Globus pallidus (tissue), 1 donor: ENCODE results near the gene AURKA.
"Not testable (repeated sequence)": the region's sequence is repeated elsewhere in the genome, so short reads cannot be mapped to it uniquely, and the experiment has no call there.

ENCODE experiments used
- DNase-seq: peaks from one replicate; pipeline ENCODE4 v3.0.0-alpha.2; 2015; ENCODE audit warnings: low spot score

Gene AURKA

DNA sequence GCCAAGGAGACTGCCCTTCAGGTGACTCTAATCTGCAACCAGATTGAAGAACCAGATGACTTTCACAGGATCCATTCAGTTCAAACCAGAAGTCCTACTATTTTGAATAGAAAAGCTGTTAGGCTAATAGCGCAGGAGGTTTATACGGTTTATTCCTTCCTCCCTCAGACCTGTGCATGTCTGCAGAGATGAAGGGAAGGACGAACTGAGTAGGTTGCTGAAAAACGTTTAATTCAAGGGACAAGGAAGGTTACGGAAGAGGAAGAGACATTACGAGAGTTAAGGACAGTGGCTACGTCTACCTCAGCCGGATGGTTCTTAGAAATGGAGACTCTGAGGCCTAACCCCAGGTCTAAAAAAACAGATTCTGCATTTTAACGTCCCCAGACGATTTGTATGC lies 978 bp downstream of the AURKA start:
- no peak for DNase-seq

DNA sequence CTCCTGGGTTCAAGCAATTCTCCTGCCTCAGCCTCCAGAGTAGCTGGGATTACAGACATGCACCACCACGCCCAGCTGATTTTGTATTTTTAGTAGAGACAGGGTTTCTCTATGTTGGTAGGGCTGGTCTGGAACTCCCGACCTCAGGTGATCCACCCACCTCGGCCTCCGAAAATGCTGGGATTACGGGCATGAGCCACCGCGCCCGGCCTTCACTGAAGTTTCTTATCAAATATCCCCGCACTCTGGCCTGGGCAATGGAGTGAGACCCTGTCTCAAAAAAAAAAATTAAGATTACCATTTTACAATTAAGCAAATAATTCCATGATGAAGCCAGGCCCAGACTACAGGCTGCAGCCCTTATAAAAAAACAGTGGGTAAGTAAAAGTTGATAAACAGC lies 1.6 kb downstream of the AURKA start:
- not testable (repeated sequence) for DNase-seq

DNA sequence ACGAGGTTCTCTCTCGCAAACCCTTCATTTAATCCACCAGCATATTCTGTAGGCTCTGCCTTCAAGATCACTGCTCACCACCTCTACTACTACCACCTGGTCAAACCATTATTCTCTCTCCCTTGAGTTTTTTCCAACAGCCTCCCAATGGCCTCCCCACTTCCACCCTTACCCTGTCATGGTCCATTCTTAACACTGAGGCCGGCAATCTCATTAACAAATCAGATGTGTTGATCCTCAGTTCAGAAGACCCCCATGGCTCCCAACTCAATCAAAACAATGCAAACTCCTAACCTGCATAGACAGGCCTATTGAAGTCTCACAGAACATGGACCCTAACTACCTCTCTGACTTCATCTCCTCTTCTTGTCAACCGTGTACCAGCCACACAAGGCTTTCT lies 2.2 kb downstream of the AURKA start:
- no peak for DNase-seq

DNA sequence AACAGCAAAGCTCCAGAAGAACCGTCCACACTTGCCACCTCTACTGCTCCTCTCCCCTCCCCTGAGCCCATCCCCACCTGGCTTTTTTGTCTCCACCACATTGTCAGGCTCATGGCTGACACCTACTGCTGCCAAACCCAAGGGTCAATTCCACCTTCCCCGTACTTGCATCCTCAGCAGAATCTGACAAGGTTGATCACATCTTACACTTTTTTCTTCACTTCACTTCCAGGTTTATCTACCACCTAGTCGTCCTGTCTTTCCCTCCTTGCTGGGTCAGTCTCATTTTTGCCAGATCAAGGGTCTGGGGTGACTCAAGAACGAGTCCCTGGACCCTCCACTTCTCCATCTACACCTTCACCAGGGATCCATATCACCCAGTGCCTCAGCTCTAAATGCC lies 3.1 kb downstream of the AURKA start:
- DNase-seq = no peak

DNA sequence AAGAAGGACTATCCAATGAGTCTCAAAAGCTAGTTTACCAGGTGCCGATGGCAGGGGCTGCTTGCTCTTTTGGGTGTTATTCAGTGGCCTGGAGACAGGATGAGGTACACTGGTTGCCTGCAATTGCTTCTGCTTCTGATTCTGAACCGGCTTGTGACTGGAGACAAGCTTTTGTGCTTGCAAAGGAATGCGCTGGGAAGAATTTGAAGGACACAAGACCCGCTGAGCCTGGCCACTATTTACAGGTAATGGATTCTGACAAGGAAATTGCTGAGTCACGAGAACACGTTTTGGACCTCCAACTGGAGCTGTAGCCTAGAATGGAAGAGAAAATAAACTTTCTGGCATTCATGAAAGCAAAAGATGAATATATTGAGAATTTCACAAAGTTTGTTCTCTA lies 5.8 kb downstream of the AURKA start:
- no peak for DNase-seq

DNA sequence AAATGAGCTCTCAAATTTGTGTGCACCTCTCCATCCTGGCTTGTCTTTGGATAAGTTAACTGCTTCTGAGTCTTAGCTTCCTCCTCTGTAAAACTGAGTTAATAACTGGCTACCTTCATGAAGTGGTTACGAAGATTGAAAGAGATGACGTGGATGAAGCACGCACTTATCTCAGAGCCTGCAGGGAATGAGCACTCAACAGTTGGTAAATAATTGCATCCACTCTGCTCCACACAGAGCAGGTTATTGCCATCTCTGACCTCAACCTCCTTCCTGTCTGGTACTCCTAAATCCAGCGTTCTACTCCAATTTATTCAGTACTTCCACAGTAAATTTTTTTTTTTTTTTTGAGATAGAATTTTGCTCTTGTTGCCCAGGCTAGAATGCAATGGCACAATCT lies 6.9 kb downstream of the AURKA start:
- no peak for DNase-seq

DNA sequence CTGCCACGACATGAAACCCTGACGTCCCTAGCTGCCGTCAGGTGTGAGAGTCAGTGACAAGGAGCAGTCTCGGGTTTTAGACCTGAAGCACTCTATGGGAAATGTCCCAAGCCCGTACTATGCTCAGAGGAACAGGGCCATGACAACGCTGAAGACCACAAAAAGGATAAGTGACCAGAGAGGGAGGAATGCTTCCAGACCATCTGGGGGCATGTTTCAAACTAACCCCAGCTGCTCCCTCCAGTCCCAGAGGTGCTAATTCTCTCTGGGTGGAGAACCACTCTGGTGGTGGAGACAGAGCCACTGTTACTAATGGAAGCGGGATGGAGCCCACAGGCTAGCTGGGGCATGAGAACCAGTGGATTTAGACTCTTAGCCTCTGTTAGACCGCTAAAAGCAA lies 8.7 kb downstream of the AURKA start:
- no peak for DNase-seq

DNA sequence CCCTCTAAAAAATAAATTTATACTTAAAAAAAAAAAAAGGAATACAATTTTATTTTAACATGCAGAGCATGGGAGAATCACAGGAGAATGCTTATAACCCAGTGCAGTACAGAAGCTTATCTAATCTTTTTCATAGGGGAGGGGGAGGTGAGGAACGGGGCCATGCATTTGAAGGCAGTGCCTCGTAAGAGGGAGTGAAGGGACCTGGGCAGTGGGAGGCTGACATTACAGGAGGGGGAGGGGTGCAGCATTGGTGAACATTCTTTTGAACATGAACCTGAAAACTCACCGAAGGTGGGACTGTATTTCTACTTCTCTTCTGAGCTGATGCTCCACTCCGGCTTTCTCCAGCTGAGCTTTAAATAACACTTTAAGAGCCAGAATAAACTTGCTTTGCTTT lies 9.3 kb downstream of the AURKA start:
- no peak for DNase-seq

DNA sequence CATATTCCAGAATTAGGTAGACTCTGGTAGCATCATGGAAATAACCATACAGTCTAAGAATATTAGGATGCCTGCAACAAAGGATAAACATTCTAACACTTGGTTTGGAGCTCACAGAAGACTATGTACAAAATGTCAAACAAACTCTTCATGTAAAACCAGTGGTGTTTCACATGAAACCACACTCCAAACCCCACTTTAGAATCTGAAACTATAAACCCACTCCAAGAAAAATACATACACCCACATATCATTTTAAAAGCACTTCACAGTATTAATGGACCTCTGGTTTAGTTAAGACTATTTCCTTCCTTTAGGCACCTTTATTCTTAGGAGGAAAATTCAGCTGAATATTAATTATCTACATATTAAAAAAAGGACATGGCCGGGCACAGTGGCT lies 10.5 kb downstream of the AURKA start:
- no peak for DNase-seq

DNA sequence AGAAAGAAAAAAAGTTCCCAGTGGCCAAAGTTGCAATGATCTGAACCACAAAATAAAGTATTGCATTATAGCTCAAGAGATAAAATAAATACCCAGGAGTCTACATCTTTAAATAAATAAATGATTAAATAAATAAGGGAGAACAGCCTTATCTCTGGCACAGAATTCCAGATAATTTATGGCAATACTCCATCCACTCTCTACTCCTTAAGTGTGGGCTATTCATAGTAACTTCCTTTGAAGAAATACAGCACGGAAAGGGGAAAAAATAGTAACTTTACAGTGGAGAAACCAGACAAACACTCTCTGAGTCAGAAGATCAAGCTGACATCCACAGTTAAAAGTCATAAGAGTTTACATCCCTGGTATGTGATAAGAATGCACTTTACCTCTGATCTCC lies 11.6 kb downstream of the AURKA start:
- no peak for DNase-seq

DNA sequence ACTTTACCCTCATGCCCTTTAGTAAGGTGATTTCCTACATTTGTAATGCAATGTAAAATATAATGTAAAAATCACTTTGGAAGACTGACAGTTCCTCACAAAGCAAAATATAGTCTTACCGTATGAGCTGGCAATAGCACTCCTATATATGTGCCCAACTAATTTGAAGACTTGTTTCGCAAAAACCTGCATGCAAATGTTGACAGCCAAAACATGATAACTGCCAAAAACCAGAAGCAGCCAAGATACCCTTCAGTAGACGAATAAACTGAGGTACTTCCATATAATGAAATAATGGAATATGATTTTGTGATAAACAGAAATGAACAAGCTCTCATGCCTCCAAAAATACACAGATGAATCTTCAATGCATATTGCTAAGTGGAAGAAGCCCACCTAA lies 13.6 kb downstream of the AURKA start:
- DNase-seq = no peak

DNA sequence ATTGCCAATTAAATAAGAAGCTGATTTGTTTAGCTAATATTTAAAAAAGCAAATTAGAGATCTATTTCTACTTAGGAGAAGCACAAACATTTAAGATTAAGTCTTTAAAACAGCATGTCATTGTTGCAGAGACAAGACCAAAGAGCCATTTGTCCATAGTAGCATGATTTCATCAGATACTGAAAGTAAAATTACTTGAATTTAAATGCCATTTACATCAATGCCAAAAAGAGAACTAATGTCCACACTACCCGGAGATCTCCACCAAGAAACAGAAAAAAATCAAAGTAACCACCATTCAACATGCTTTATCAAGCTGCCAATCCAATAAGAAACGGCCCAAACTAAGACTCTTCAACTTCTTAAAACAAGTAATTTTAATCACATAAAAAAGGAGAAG lies 15.7 kb downstream of the AURKA start:
- no peak for DNase-seq

DNA sequence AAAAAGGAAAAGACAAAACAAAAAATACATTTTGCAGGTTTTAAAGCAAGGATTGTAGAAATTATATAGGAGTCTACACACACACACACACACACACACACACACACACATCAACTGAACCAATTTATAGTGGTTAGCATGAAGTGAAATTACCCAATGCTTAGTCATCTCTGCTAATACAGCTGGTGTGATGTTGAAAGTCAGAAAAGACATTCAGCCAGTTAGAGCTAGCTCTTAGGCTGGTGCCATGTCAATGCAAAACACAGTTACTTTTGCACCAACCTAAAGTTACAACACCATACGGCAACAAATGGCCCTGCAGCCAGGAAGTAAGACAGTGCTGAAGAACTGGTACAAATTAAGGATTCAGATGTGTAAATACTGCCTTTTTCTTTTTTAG lies 18.1 kb downstream of the AURKA start:
- DNase-seq = no peak

DNA sequence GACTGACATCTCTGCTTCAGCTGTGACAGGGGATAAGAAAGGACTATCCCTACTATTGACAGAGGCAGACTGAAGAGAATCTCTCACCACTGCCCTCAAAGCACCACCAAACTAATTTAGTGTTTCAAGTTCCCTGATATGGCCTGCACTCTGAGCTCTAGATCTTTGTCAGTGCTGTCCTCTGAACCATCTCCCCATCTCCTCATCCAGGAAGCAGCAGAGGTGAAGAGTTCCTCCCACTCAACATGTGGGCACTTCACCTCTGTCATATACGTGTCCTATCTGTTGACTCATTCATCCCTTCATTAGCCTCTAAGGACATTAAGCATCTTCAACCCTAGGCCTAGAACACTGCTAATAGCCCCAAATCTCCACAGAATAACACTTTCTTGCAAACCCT lies 19.2 kb downstream of the AURKA start:
- DNase-seq = no peak

DNA sequence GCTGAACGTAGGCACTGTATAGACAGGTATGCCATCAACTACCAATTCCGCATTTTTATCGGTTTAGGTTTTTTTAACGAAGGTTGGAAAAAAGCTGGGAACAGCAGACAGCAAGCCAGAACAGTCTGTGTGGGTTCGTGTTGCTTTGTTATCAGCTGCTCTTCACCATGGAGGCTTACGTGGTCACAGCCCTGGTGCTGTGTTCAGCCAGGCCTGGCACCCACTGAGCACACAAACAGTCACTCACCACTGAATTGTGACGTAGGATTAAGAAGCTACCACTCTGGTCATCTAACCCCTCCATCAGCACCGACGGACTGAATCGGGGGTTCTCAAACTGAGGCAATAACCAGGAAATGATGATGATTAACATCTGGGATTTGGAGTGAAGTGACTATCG lies 20.0 kb downstream of the AURKA start:
- no peak for DNase-seq

DNA sequence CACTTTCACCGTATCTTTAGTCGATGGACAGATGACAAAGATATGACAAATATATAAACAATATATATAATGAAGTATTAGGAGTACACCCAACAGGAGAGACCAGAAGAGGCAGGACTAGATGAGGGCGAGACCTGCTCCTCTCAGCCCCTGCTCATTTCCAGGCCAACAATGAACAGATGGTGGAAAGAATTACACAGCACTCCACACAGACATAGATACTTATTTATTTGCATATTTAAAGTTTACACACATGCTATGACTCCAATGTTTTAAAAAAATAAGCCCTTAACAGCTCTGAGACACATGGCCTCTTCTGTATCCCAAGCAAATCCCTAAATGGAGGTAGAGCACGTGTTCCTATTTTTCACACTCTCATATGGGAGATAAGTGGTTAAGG lies 22.8 kb downstream of the AURKA start:
- no peak for DNase-seq

DNA sequence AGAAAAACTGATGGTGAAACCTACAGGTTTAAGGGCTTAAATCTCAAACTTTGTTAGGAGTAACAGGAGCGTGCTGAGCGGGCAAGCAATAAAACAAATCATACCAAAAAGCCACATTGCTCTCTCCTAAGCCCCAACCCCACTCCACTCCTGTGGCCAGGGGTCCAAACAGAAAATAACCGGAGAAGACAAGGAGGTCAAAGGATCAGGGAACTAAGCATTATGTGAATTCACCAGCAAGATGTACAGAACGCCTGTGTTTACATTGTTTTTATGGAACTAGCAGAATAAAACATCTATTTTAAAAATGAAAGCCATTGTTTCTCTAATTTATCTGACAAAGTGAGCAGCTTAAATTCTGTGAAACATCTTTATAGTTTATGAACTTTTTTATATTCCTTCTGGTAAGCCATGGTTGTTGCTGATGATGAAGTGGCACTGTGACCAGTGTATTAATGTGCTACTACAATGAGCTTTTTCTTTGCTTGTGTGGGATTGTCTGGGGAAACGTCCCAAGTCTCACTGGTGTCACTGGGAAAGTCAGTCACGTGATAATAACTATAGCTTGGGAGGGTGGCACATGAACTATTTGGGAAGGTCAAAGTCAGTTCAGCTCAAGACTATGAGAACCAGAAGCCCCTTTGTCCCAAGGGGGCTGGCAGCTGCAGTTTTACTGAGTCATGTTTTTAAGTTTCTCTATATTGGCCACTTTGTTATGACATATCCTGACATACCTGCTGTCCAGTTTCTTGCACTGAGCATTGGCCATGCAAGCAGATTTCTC lies 23.5 kb downstream of the AURKA start:
- DNase-seq = peak; percentile 87

DNA sequence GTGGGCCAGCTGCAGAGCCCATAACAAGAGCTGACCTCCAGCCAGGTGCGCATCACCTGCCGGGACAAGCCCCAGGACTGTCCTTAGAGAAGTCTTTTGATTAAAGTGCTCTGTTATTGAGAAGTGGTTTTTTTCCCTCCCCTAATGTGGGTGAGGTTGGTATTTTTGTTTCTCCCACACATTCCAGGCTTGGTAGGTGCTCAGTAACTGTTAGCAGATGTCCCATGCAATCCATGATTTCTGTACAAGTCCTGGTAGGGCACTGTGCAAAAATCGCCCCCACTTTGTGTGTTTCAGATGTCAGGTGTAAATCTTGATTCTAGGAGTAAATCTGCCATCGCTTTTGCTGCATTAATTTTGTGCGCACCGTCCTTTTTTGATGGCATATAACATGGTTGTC lies 28.5 kb downstream of the AURKA start:
- no peak for DNase-seq

DNA sequence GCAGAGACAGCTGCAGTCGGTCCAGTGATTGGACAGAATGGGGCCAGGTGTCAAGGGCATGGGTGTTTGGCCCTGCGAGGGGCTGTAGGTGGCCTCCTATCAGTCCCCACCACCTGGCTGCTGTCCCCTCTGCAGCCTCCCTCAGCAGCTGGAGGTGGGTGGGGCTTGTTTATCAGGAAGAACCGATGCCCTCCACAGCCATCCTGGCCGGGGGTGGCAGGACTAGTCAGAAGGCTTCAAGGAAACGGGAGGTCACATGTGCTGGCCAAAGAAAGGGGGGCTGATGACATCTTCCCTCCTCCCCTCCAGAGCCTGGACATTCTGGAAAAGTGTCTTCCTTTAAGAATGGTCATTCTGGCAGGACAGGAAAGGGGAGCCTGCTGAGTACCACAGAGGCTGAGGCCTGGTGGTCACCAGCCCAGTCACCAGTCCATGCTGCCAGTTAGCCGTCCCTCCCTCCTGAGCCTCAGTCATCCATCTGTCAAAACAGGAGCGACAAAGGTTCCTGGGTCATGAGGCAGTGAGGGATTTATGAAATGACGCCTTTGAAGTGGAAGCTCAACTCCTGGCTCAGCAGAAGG lies 29.1 kb downstream of the AURKA start:
- DNase-seq = no peak

DNA sequence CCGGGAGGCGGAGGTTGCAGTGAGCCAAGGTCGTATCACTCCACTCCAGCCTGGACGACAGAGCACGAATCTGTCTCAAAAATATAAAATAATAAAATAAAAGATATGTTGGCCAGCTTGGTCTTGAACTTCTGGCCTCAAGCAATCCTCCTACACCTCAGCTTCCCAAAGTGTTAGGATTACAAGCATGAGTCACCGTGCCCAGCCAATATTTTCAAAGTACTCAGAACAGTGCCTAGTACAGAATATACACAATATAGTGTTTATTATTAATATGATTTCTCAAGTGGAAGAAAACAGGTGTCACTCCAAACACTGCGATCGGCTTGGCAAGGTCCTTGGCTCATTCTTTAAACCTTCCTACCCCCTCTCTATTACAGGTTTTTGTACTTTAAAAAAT lies 30.1 kb downstream of the AURKA start:
- DNase-seq = no peak

DNA sequence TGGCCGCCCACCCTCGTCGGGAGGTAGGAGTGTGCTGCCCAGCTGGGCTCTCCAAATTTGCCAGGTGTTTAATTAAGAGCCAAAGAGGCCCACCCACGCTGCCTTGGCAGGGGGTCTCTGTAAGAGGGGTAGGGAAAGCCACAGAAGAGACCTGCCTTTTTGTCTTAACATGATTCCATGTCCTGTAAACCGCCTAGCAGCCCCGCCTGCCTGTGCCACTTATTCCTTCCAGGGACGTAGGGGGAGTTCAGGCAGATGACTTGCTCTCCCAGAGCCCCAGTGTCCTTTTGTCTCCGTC lies 31.2 kb downstream of the AURKA start:
- no peak for DNase-seq

DNA sequence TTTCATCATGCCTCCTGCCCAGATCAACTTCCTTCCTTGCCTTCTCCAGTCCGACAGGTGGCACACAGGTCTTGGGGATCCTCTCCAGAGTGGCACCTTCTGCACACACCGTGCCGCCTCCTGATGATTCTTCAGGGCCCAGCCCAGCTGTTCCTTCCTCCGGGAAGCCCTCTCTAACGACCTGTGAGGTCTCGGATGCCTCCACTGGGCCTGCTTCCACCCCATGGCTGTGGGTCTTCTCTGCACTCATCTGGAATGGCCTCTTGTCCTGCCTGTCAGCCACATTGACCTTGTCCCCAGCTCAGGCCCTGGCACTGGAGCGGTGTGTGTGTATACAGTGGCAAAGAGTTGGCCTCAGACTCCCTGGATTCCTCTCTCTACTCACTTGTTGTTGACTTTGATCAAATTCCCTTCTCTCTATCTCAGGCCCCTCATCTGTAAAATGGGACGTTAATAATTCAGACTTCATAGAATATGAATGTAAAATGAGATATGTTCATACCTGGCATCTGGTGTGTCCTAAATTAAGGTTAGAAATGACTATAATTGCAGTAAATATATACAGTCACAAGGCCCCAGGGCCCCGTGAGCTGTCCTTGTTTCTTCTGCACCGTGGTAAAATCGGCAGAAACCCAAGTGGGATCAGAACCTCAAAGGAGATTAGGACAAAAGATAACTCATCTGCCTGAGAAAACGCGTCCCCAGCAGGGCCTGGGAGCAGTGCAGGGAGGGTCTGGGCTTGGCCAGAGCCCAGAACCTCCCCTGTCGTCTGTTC lies 31.7 kb downstream of the AURKA start:
- no peak for DNase-seq
